Activated CD8-positive, alpha-beta memory T cell treated with anti-CD3 and anti-CD28 coated beads for 48 hours (primary cell): Measurements from ENCODE around the gene VAV3.

Experiments used
- DNase-seq, 3 experiments: peaks; one replicate each; pipeline ENCODE4 v3.0.0-alpha.2; 2020; ENCODE audit warnings: low read depth in 2 of 3, low spot score in 2 of 3

The VAV3 gene

DNA sequence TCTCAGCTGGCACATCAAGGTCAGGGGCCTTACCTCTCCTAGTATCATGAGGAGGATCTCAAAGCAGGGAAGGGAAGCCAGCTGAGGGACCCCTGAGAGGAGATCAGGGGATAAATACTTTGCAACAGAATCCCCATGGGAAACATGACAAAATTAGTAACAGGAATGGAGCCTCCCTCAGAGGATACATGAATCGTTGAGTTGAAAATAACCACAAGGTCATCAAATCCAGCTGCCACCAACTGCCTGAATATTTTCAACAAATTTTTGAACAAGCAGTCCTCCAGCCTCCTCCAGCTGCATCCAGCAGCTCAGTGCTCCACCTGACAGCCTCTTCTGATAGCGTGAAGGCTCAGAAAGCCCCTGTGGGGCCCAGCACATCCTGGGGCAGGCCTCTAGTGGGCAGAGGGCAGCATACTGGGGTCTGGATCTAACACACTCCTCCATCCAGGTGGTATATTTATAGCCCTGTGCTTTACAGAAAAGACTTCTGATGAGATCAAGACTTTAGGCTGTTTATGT is 419.9 kb downstream of the VAV3 start:
- DNase-seq = no peak

DNA sequence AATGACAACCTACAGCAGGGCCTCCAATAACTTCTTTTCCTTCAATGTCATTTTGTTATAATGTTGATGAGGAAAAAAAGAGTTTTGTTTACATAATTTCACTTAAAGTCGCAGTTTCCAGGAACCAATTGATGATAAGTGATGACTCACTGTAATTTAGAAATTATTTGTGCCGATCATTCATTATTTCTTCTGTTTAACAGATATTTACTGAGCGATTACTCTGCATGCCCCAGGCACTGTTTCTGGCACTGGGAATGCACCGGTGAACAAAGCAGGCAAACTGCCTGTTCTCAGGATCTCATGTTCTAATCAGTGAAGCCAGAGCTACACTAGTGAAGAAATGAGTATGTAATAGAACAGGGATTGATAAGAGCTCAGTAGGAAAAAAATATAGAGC is 420.7 kb downstream of the VAV3 start:
- no peak for DNase-seq

DNA sequence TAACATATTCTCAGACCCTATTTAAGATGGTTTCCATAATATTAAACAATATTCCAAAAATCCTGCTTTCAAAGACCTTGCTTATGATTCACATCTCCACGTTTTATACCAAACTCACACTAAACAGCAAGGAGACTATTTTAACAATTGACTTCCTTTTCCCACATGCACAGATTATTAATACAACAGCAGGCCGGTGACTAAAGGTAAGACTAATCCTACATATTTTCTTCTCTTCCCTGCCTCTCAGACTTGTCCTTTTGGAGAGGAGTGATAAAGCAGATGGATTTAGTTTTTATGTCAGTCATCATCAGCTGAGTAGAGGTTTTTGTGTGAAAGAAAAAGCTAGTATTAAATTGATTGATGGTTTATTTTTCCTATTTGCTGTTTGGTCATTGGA is 423.6 kb downstream of the VAV3 start:
- no peak for DNase-seq

- DNase-seq = no peak
Observed at GRCh38 chr1:107538502-107538901, 426.5 kb downstream of the VAV3 start.

- no peak for DNase-seq
Observed at GRCh38 chr1:107536266-107536665, 428.7 kb downstream of the VAV3 start.

GRCh38 chr1:107535091-107535490 is 429.9 kb downstream of the VAV3 start:
- no peak for DNase-seq

DNA sequence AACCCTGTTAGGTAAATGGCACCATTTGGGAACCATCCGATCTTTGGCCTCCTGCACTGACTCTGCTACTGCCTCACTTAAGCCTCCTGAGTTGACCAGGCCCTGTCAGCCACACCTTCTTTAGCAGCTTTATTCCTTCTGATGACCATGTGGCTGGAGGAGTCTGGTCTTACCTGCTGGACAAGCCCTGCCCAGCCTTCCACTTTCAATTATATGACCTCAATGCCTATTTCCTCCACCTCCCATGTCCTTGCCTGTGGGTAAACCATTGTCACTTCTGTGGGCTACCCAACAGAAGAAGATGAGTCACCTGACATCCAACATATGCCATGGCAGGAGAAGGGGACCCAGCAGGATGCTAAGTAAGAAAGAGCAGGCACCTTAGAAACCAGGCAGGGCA is 430.3 kb downstream of the VAV3 start:
- no peak for DNase-seq

- no peak for DNase-seq
Observed at GRCh38 chr1:107533436-107533835, 431.5 kb downstream of the VAV3 start.

- DNase-seq = no peak
Observed at GRCh38 chr1:107532318-107532717, 432.7 kb downstream of the VAV3 start.

DNA sequence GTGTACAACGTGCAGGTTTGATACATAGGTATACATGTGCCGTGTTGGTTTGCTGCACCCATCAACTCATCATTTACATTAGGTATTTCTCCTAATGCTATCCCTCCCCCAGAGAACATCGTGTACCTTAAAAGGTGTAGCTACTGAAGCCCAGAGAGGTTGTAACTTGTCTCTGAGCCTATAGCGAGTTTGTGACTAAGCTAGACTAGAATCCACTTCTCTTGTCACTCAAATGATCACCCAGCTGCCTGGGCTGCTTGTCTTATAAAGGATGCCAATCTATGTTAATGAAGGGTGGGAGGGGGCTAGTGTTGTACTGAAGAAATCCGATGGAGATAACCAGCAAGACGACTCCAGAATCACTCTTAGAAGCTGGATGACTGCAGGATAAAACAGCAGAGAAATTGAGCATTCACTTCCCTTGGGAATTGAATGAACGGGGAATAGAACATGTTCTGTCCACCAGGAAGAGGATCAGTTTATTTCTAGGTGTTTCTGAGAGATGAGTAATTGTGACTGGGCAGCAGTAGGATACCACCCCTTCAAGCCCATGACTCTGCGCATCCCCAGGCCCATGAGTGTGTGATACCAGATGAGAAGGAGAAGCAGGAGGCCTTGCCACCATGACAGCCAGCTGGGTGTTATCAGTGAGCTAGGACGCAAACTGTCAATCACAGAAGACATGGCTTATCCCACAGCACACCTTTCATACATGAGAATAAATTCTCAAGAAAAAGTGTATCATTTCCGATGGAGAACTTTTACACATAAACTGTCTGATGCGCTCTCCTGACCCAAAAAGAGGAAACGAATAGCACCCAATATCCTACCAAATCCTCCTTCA is 433.7 kb downstream of the VAV3 start:
- no peak for DNase-seq

GRCh38 chr1:107530543-107530942 is 434.4 kb downstream of the VAV3 start:
- no peak for DNase-seq

GRCh38 chr1:107529511-107530149 is 435.4 kb downstream of the VAV3 start:
- DNase-seq = no peak

DNA sequence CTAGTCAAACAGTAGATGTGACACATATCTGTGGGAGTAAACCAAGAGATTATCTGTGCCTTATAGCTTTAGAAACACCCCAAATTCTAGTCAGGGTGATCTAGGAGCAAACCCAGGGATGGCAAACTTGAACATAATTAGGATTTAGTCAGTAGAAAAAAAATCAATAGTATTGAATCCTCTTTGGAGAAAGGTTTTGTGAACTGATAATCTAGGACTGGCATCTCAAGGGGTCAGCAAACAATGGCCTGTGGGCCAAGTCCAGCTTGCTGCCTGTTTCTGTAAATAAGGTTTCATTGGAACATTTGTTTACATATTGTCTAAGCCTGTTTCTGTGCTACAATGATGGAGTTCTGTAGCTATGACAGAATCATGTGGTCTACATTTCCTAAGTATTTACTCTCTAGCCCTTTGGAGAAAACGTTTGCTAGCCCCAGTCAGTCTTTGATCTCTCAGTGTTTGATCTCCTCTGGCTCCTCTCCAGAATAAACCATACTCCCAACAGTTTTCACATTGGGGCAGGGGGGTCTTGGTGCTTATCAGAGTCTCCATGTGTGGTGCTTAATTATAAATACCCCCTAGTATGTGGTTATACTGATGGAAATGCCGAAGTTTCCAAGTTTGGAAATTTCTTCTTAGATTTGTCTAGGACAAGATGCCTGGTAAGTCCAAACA is 438.3 kb downstream of the VAV3 start:
- DNase-seq = no peak

- no peak for DNase-seq
Observed at GRCh38 chr1:107525961-107526360, 439.0 kb downstream of the VAV3 start.

DNA sequence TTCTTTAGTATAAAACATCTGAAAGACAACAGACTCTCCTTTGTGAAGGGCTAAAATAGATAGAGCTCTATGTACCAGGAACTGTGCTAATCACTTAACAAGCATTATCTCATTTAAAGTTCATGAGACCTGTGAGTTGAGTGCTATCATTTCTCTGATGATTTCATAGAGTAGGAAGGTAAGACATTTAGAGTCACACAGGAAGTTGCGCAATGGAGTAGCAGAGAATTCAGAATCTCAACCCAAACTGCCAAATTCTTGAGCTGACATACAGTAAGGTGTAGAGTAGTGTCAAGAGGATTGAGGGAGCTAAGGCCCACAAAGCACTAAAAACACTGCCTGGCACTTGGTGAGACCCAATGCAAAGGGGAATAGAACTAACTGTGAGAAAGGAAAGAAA is 439.8 kb downstream of the VAV3 start:
- no peak for DNase-seq

DNA sequence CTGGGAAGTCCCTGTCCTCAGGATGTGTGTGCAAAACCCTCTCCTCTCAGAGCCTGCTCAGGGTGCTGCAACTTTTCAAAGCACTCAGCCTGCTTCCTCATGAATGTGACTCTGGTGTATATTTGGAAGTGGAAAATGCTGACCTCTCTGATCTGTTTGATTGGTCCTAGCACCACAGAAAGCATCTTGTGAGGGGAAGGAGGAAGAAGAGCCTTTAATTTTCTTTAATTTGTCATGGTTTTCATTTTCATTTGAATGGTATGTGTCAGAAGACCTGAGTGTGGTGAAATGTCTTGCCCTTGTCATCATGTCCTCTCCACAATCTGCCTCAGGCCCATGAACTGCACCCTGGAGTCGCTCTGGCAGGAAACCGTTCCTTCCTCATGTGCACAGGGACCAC is 440.7 kb downstream of the VAV3 start:
- DNase-seq = no peak

- no peak for DNase-seq
Observed at GRCh38 chr1:107523736-107524135, 441.2 kb downstream of the VAV3 start.

GRCh38 chr1:107523061-107523460 is 441.9 kb downstream of the VAV3 start:
- no peak for DNase-seq
